Forelimb muscle (tissue), 1 donor: ENCODE measurements around the gene OOSP2. TPM values are rescaled to one million over a fixed set of nuclear protein-coding genes. Genes with fewer than 3 reads are reported as not detected.
"Not testable (repeated sequence)": the region's sequence is repeated elsewhere in the genome, so short reads cannot be mapped to it uniquely, and the experiment has no call there.

Experiments used
- DNase-seq: peaks from one replicate; pipeline ENCODE4 v3.0.0-alpha.2; 2013; ENCODE audit warnings: low read depth
- polyA plus RNA-seq: library from polyadenylated mRNA; unstranded; fragments of 120-200 nt; gene quantifications from one replicate; pipeline ENCODE4 v1.2.1, GENCODE V29; 2013; ENCODE audit not compliant: insufficient read length

Gene OOSP2, protein sequence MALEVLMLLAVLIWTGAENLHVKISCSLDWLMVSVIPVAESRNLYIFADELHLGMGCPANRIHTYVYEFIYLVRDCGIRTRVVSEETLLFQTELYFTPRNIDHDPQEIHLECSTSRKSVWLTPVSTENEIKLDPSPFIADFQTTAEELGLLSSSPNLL
- polyA plus RNA-seq: not detected

GRCh38 chr11:60040109-60040508 is at the start of gene OOSP2:
TSS of gene OOSP2 (plus strand) at chr11:60040409. CDS start at chr11:60040460, 51 bp downstream.
- no peak for DNase-seq

DNA sequence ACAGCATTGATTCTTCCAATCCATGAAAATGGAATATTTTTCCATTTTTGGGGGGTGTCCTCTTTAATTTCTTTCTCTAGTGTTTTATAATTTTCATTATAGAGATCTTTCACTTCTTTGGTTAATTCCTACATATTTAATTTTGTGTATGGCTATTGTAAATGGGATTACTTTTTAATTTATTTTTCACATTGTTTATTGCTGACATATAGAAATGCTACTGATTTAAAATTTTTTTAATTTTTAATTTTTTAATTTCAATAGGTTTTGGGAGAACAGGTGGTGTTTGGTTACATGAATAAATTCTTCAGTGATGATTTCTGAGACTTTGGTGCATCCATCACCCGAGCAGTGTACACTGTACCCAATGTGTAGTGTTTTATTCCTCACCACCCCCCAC is 49.8 kb upstream of the OOSP2 start:
- no peak for DNase-seq

GRCh38 chr11:59992425-59992824 is 47.8 kb upstream of the OOSP2 start:
- no peak for DNase-seq

GRCh38 chr11:59997800-59998199 is 42.4 kb upstream of the OOSP2 start:
- DNase-seq: no peak

DNA sequence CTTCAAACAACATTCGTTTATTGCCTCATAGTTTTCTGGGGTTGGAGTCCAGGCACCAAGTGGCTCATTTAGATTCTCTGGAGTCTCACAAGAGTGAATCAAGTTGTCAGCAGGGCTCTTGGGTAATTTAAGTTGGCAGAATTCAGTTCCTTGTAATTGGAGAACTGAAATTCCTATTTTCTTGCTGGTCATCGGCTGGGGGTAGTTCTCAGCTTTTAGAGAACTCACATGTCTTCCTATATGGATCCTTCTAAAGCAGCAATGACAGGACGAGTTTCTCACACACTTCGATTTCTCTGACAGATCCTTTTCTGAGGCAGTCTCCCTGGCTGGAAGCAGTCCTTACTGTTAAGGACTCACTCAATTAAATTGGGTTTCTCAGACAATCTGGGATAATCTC is 40.5 kb upstream of the OOSP2 start:
- no peak for DNase-seq

GRCh38 chr11:60003729-60004128 is 36.5 kb upstream of the OOSP2 start:
- no peak for DNase-seq

DNA sequence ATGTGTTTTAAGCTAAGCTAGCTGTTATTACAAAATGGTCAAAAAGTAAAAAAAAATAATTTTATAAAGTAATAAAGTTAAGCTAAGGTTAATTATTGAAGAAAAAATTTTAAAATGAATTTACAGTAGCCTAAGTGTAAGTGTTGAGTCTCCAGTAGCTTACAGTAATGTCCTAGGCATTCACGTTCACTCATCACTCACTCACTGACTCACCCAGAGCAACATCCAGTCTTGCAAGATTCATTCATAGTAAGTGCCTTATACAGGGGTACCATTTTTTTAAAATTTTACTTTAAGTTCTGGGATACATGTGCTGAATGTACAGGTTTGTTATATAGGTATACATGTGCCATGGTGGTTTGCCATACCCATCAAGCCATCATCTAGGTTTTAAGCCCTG is 34.8 kb upstream of the OOSP2 start:
- DNase-seq: no peak

GRCh38 chr11:60016881-60017280 is 23.3 kb upstream of the OOSP2 start, which contains the start of gene OOSP4B:
TSS of gene OOSP4B (plus strand) at chr11:60017181.
- DNase-seq: no peak

GRCh38 chr11:60018058-60018457 is 22.2 kb upstream of the OOSP2 start:
- DNase-seq: no peak

GRCh38 chr11:60020376-60020775 is 19.8 kb upstream of the OOSP2 start:
- not testable (repeated sequence) for DNase-seq

DNA sequence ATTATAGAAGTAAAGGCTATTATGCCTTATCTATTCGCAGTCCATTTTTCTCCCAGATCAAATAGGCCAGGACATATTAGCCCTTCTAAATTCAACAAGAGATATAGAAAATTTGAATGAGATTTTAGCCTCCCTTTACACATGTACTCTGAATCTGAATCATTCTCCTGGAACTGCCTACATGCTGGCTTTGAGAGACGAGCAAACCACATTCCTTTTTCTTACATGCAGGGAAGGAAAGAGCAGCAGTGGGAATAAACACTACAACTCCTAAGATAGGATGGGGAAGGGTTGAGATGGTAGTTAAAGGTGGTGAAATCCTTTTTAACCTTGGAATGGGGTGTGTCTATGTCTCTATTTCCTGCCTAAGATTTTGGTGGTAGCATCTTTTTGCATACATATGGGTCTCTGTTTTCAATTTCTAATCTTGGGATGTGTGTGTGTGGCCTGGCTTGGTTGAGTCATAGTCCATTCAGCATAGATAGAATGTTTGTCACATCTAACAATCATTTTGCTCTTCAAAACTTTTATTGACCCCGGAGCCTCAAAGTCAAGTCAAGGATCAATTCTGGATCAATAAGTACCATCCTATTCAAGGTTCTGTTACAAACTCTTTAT is 11.1 kb upstream of the OOSP2 start:
- no peak for DNase-seq

- not testable (repeated sequence) for DNase-seq
These were observed 10.2 kb downstream of the OOSP2 start for GRCh38 chr11:60050422-60050821.

DNA sequence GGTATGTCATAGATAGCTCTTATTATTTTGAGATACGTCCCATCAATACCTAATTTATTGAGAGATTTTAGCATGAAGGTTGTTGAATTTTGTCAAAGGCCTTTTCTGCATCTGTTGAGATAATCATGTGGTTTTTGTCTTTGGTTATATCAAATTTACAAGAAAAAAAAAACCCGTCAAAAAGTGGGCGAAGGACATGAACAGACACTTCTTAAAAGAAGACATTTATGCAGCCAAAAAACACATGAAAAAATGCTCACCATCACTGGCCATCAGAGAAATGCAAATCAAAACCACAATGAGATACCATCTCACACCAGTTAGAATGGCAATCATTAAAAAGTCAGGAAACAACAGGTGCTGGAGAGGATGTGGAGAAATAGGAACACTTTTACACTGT is 10.6 kb downstream of the OOSP2 start:
- not testable (repeated sequence) for DNase-seq

DNA sequence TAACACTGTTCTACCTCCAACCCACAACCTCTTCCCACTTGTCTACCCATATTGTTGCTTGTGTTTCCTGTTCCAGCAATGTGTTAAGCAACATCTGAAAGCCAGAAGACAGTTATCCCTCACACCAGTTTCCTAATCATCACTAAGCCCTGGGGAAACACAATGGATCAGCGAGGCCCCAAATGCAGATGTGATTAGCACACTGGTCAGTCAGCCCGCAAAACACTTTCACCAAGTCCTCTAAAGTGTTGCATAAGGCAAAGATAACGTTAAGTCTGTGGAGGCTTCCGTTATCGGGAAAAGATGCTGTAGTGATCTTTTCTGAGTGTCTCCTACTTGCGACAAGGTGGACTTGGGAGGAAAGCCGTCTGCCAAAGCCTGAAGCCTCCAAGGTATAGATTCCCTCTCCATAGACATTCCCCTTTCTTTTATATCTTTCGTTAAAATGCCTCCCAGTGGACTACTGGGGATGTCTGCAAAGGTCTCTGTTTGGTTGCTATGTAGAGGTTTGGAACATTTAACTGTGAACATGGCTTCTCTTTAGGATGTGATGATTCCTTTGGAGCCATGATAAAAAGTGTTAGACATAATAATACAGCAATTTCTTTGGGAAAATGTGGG is 16.2 kb downstream of the OOSP2 start, which contains the start of gene MS4A3:
Gene MS4A3, plus strand, starts transcription at position 317 of the 621 bp plus-strand sequence. CDS start 4,496 bp downstream, outside the sequence.
- no peak for DNase-seq

GRCh38 chr11:60059052-60059451 is 18.8 kb downstream of the OOSP2 start:
- DNase-seq: no peak

DNA sequence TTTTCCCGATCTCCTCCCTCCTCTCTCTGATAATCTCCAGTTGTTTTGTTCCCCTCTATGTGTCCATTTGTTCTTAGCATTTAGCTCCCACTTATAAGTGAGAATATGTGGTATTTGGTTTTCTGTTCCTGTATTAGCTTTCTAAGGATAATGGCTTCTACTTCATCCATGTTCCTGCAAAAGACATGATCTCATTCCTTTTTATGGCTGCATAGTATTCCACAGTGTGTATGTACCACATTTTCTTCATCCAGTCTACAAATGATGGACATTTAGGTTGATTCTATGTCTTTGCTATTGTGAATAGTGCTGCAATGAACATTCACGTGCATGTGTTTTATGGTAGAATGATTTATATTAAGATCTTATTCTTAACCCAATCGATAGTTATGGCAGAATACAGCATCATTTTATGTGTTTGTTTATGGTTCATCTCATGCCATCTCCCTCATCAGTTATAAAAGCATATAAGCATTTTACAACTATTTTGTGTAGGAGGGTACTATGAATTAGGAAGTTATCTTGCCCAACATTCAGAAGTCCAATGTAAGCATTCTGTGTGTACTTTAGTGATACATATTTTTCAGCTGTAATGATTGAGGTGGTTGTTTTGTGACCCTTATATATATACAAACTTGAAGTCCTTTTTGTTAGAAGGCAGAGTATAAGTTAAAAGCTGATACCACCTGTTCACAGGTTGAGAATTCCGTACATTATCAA is 19.5 kb downstream of the OOSP2 start:
- DNase-seq: no peak

- no peak for DNase-seq
These were observed 23.9 kb downstream of the OOSP2 start for GRCh38 chr11:60064111-60064510.

DNA sequence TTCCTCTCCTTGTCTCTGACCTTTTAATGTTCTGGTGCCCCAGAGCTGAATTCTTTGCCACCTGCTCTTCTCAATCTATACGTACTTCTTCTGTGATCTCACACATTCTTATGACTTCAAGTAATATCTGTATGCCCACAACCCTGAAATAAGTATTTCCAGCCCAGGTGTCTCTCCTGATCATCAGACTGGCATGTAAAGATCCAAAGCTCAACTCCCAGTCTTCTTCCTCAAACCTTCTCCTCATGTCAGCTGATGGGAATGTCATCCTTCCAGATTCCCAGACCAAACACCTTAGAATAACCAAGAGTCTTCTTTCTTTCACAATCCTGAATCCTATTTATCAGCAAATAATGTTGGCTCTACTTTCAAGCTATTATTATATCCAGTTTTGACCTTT is 25.6 kb downstream of the OOSP2 start:
- DNase-seq: no peak

DNA sequence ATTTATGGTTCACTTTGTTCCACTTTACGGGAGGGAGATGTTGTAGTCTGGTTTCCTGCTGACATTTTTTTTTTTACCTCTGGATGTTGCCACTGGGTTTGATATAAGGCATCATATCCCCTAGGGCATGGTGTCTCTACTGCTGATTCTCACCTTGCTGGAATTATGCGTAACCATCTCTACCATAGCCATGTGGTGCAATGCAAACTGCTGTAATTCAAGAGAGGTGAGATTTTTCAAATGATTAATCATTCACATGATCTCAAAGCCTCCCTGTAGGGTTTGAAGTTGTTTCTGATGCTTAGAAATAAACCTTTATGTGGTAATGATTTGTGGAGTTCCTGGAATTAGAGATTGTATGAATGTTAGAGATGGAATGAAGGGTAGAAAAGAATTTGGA is 29.2 kb downstream of the OOSP2 start:
- no peak for DNase-seq

GRCh38 chr11:60071644-60072043 is 31.4 kb downstream of the OOSP2 start:
- not testable (repeated sequence) for DNase-seq

DNA sequence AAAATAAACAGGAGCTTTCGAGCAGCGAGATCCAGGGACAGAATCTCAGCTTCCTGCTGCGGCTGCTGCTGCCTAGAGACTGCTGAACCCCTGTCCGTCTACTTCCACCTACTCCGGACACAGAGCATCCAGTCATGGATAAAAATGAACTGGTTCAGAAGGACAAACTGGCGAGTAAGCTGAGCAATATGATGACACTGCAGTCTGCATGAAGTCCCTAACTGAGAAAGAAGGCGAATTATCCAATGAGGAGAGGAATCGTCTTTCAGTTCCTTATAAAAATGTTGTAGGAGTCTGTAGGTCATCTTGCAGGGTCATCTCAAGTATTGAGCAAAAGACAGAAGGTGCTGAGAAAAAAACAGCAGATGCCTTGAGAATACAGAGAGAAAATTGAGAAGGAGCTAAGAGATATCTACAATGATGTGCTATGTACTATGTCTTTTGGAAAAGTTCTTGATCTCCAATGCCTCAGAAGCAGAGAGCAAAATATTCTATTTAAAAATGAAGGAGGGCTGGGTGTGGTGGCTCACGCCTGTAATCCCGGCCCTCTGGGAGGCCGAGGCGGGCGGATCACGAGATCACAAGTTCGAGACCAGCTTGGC is 37.1 kb downstream of the OOSP2 start:
- DNase-seq: no peak

DNA sequence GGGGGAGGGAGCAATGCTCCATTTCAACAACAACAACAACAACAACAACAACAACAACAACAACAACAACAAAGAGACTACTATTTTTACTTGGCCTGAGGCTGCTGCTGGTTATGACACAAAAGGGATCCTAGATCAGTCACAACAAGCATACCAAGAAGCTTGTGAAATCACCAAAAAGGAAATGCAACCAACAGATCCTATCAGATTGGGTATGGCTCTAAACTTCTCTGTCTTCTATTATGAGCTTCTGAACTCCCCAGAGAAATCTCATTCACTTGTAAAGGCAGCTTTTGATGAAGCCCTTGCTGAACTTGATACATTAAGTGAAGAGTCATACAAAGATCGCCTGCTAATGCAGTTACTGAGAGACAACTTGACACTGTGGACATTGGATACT is 37.8 kb downstream of the OOSP2 start:
- no peak for DNase-seq
